ENCODE results near the gene AKT3.

DNA sequence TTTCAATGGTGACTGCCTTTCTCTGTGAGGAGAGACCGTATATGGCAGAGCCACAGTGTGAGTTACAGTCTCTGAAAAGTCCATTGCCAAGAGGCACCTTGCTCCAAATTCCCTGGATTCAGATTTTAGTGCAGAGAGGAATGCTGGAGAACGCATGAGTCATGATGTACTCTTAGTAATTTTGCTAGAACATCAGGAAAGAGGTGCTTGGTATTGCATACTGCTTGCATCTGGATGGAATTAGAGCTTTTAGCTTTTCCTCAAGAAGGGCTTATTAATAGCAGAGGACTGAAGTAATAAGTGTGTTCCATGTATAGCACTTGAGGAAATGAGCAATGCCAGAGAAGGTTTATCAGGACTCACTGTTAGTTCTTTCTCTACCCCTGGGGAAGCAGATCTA is 40.5 kb upstream of the AKT3 start:
- TF ChIP-seq CTCF (IDR thresholded peaks at IDR 0.05) (no peak), POLR2A (IDR thresholded peaks at IDR 0.05) (no peak)

Measured in heart left ventricle (tissue), 13 donors.